ENCODE data around the gene APOBEC3A. TPM values are rescaled to one million over a fixed set of nuclear protein-coding genes. Genes with fewer than 3 reads are reported as not detected.

Gene APOBEC3A
- total RNA-seq, 1 experiment from 2014 or later = not detected

- Histone ChIP-seq H3K79me2 (ENCODE audit: low read length) (no peaks in the 10 kb centered on the region), H3K36me3 (ENCODE audit: insufficient read depth, low read length) (no peaks in the 10 kb centered on the region), H3K4me2 (ENCODE audit: low read depth, low read length, poor library complexity, severe bottlenecking) (no peak overlapping the region), H3K27me3 (ENCODE audit: low read length) (no peaks in the 10 kb centered on the region), H3K9me2 (replicated peaks; ENCODE audit: insufficient read depth, low read length) (no peaks in the 10 kb centered on the region), H3K4me1 (ENCODE audit: low read length) (no peaks in the 10 kb centered on the region), H3K9ac (ENCODE audit: low read length) (no peak overlapping the region), H2AFZ (ENCODE audit: low read length) (no peak overlapping the region), H4K20me1 (ENCODE audit: insufficient read depth, low read depth, low read length) (no peaks in the 10 kb centered on the region), H3K4me3 (ENCODE audit: low read length) (no peak overlapping the region), H3K27ac (ENCODE audit: low read length) (no peak overlapping the region), H3K9me3 (ENCODE audit: low read length) (no peaks in the 10 kb centered on the region)
- DNase-seq = no peak
These were observed 5.0 kb upstream of the APOBEC3A start for GRCh38 chr22:38952281-38952993.

- H3K4me3 ChIP-seq (ENCODE audit: low read length) = no peak overlapping the region
- no peaks in the 10 kb centered on the region for H3K27me3 ChIP-seq (ENCODE audit: low read length)
- H3K4me1 ChIP-seq (ENCODE audit: low read length) = no peaks in the 10 kb centered on the region
- H3K79me2 ChIP-seq (ENCODE audit: low read length) = no peaks in the 10 kb centered on the region
- no peaks in the 10 kb centered on the region for H3K9me2 ChIP-seq (replicated peaks; ENCODE audit: insufficient read depth, low read length)
- DNase-seq = no peak
- no peak overlapping the region for H3K27ac ChIP-seq (ENCODE audit: low read length)
- H3K9ac ChIP-seq (ENCODE audit: low read length) = no peak overlapping the region
- no peaks in the 10 kb centered on the region for H3K36me3 ChIP-seq (ENCODE audit: insufficient read depth, low read length)
- H3K4me2 ChIP-seq (ENCODE audit: low read depth, low read length, poor library complexity, severe bottlenecking) = no peak overlapping the region
- H3K9me3 ChIP-seq (ENCODE audit: low read length) = no peaks in the 10 kb centered on the region
- H2AFZ ChIP-seq (ENCODE audit: low read length) = no peak overlapping the region
- no peaks in the 10 kb centered on the region for H4K20me1 ChIP-seq (ENCODE audit: insufficient read depth, low read depth, low read length)
These were observed 4.3 kb upstream of the APOBEC3A start for GRCh38 chr22:38953091-38953490.

DNA sequence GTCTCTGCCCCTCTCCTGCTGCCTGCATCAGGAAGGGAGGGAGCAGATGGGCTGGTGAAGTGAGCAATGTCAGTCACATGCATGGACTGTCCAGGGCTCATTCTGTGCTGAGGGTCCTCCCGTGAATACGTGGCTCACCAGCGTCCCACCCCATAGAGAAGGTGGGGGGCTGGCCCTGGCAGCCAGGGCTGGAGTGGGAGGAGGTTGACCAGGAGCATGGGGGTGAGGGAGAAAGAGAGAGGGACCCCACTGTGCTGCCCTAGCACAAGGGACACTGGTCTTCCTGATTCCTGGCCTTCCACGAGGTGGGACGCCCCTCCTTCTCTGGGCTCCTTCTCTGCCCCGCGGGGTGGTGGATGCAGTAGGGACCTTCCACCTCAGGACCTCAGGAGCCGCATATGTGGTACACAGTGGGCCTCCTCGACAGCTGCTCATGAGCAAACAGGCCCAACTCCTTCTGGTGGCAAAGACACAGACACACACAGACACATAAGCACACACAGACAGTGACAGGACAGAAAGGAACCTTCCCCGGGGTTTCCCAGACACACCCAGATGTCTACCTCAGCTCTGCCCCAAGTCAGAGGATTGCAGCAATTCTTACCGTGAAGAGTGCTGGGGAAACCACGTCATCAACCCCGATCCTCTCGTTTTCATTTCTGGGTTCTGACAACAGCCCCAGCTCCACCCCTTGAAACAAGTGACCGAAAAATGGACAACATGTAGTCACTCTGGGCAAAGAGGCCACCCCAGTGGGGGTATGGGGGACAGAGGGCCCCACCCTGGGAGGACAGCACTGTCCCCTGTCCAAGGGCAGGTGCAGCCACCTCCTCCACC lies 3.6 kb upstream of the APOBEC3A start:
- Histone ChIP-seq H3K4me1 (ENCODE audit: low read length) (no peaks in the 10 kb centered on the region), H4K20me1 (ENCODE audit: insufficient read depth, low read depth, low read length) (no peaks in the 10 kb centered on the region), H3K36me3 (ENCODE audit: insufficient read depth, low read length) (no peaks in the 10 kb centered on the region), H3K4me2 (ENCODE audit: low read depth, low read length, poor library complexity, severe bottlenecking) (no peak overlapping the region), H3K27me3 (ENCODE audit: low read length) (no peaks in the 10 kb centered on the region), H3K9ac (ENCODE audit: low read length) (no peak overlapping the region), H3K9me2 (replicated peaks; ENCODE audit: insufficient read depth, low read length) (no peaks in the 10 kb centered on the region), H3K9me3 (ENCODE audit: low read length) (no peaks in the 10 kb centered on the region), H3K27ac (ENCODE audit: low read length) (no peak overlapping the region), H3K79me2 (ENCODE audit: low read length) (no peaks in the 10 kb centered on the region), H2AFZ (ENCODE audit: low read length) (no peak overlapping the region), H3K4me3 (ENCODE audit: low read length) (no peak overlapping the region)
- DNase-seq = no peak

DNA sequence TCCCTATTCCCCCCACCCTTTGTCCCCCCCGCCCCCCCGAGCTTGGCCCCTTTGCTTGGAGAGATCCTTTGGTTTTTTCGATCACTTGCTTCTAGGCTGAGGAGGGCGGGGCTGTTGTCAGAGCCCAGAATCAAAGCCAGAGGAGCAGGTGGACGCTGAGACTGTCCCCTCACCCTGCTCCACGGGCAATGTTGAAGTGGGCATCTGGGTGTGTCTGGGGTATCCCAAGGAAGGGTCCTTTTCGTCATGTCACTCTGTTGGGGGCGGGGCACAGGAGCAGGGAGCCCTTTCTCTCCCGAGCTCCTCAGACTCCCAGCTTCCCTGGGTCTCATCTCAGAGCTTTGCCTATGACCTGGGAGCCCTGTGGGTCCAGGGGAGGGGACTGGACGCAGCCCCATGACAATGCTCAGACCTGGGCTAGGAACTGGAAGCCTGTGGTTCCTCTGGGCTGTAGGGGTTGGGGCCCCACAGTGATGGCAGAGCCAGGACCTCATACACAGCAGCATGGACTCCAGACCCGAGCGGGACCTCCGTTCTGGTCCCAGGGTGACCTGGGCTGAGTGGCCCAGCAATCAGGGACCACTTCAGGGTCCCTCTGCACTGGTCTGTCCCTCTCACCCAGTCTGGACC lies 2.9 kb upstream of the APOBEC3A start:
- DNase-seq = no peak
- no peaks in the 10 kb centered on the region for H3K4me1 ChIP-seq (ENCODE audit: low read length)
- H3K9ac ChIP-seq (ENCODE audit: low read length) = no peak overlapping the region
- H3K36me3 ChIP-seq (ENCODE audit: insufficient read depth, low read length) = no peaks in the 10 kb centered on the region
- H3K4me3 ChIP-seq (ENCODE audit: low read length) = no peak overlapping the region
- no peak overlapping the region for H2AFZ ChIP-seq (ENCODE audit: low read length)
- H3K4me2 ChIP-seq (ENCODE audit: low read depth, low read length, poor library complexity, severe bottlenecking) = no peak overlapping the region
- H3K79me2 ChIP-seq (ENCODE audit: low read length) = no peaks in the 10 kb centered on the region
- no peaks in the 10 kb centered on the region for H4K20me1 ChIP-seq (ENCODE audit: insufficient read depth, low read depth, low read length)
- no peak overlapping the region for H3K27ac ChIP-seq (ENCODE audit: low read length)
- H3K27me3 ChIP-seq (ENCODE audit: low read length) = no peaks in the 10 kb centered on the region
- no peaks in the 10 kb centered on the region for H3K9me3 ChIP-seq (ENCODE audit: low read length)
- no peaks in the 10 kb centered on the region for H3K9me2 ChIP-seq (replicated peaks; ENCODE audit: insufficient read depth, low read length)

DNA sequence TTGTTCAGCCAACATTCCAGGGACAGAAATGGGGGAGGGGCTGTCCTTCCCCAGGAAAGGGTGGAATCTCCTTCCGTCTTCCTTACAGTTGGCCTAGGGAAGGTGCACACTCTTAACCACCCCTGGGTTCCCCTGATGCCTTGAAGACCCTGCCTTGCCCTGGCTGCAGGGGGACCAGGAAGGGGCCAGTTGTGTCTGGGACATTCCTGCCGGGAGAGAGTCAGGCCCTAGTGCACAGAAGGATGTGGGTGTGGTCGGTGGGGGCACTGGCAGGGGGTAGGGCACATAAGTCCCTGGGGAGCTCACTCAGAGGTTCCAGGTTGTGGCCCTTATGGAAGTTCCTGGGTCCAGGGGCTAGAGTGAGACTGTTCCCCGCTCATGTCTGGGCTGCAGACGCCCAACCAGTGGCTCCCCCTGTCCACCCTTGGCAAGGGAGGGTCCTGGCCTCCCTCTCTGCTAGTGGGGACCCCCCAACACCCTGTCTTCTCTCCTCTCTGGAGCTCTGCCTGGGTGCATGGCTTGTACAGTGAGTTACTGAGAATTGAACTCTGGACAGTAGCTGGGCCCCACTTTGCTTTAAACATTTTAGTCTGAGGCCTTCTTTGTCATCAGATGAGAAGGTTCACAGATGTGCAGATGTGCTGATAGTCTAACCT lies 2.0 kb upstream of the APOBEC3A start:
- no peak for DNase-seq
- no peak overlapping the region for H3K9ac ChIP-seq (ENCODE audit: low read length)

GRCh38 chr22:38955926-38956325 lies 1.5 kb upstream of the APOBEC3A start:
- Histone ChIP-seq H3K27ac (ENCODE audit: low read length) (no peak overlapping the region), H3K27me3 (ENCODE audit: low read length) (no peaks in the 10 kb centered on the region), H3K9me2 (replicated peaks; ENCODE audit: insufficient read depth, low read length) (no peaks in the 10 kb centered on the region), H3K36me3 (ENCODE audit: insufficient read depth, low read length) (no peaks in the 10 kb centered on the region), H3K9ac (ENCODE audit: low read length) (no peak overlapping the region), H3K9me3 (ENCODE audit: low read length) (no peaks in the 10 kb centered on the region), H2AFZ (ENCODE audit: low read length) (no peak overlapping the region), H4K20me1 (ENCODE audit: insufficient read depth, low read depth, low read length) (no peaks in the 10 kb centered on the region), H3K4me1 (ENCODE audit: low read length) (no peaks in the 10 kb centered on the region), H3K79me2 (ENCODE audit: low read length) (no peaks in the 10 kb centered on the region), H3K4me2 (ENCODE audit: low read depth, low read length, poor library complexity, severe bottlenecking) (no peak overlapping the region), H3K4me3 (ENCODE audit: low read length) (no peak overlapping the region)
- no peak for DNase-seq

More for the DNA sequence above, 2.0 kb upstream of the APOBEC3A start:
- Histone ChIP-seq H3K27ac (ENCODE audit: low read length) (no peak overlapping the region), H3K9me3 (ENCODE audit: low read length) (no peaks in the 10 kb centered on the region), H3K4me1 (ENCODE audit: low read length) (no peaks in the 10 kb centered on the region), H3K79me2 (ENCODE audit: low read length) (no peaks in the 10 kb centered on the region), H4K20me1 (ENCODE audit: insufficient read depth, low read depth, low read length) (no peaks in the 10 kb centered on the region), H3K27me3 (ENCODE audit: low read length) (no peaks in the 10 kb centered on the region), H3K9me2 (replicated peaks; ENCODE audit: insufficient read depth, low read length) (no peaks in the 10 kb centered on the region), H3K4me2 (ENCODE audit: low read depth, low read length, poor library complexity, severe bottlenecking) (no peak overlapping the region), H3K36me3 (ENCODE audit: insufficient read depth, low read length) (no peaks in the 10 kb centered on the region), H3K4me3 (ENCODE audit: low read length) (no peak overlapping the region), H2AFZ (ENCODE audit: low read length) (no peak overlapping the region)

DNA sequence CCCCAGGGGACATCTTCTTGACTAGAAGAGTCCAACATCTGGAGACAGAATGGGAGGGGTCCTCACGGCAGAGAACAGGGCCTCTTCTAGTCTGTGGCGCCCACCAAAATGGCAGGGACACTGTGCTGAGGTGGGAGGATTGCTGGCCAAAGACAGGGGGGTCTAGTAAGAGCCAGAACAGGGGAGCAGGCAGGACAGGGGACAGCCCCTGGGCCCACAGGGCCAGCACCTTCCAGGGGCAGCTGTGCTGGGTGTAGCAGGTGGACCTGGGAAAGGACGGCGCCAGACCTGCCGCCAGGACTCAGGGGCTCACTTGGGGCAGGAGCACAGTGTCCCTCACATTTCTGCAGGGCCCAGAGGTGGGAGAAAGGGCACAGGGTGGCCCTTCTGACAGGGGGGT lies 858 bp upstream of the APOBEC3A start:
- no peak for DNase-seq
- Histone ChIP-seq H3K27me3 (ENCODE audit: low read length) (no peaks in the 10 kb centered on the region), H3K4me1 (ENCODE audit: low read length) (no peaks in the 10 kb centered on the region), H2AFZ (ENCODE audit: low read length) (no peak overlapping the region), H3K36me3 (ENCODE audit: insufficient read depth, low read length) (no peaks in the 10 kb centered on the region), H3K9me2 (replicated peaks; ENCODE audit: insufficient read depth, low read length) (no peaks in the 10 kb centered on the region), H3K9me3 (ENCODE audit: low read length) (no peaks in the 10 kb centered on the region), H3K79me2 (ENCODE audit: low read length) (no peaks in the 10 kb centered on the region), H3K4me2 (ENCODE audit: low read depth, low read length, poor library complexity, severe bottlenecking) (no peak overlapping the region), H3K9ac (ENCODE audit: low read length) (no peak overlapping the region), H3K27ac (ENCODE audit: low read length) (no peak overlapping the region), H4K20me1 (ENCODE audit: insufficient read depth, low read depth, low read length) (no peaks in the 10 kb centered on the region), H3K4me3 (ENCODE audit: low read length) (no peak overlapping the region)
